GM23248 (cell line): ENCODE results near the gene CGNL1.

Experiments used
- EZH2 ChIP-seq: fragments of 200-600 bp; sonication (generic); IDR thresholded peaks from 2 replicates; pipeline ENCODE4 v1.6.1; 2018; ENCODE audit warnings: antibody characterized with exemption, mild to moderate bottlenecking; ENCODE audit not compliant: insufficient read depth, poor library complexity, severe bottlenecking
- EZH2phosphoT487 ChIP-seq: fragments of 200-600 bp; sonication (generic); IDR thresholded peaks from 2 replicates; pipeline ENCODE4 v1.6.1; 2018; ENCODE audit warnings: antibody characterized with exemption, moderate library complexity, mild to moderate bottlenecking, low read depth; ENCODE audit not compliant: insufficient read depth

- TF ChIP-seq EZH2phosphoT487 (no peak), EZH2 (no peak)
Observed at GRCh38 chr15:57436166-57436565, 59.9 kb downstream of the CGNL1 start.
